ENCODE data around the gene MRPL4.
"Not testable (repeated sequence)": the region's sequence is repeated elsewhere in the genome, so short reads cannot be mapped to it uniquely, and the experiment has no call there.

Gene MRPL4

GRCh38 chr19:10237702-10238101, 14.3 kb upstream of the MRPL4 start:
- DNase-seq (ENCODE audit: low read depth) = no peak
- H3K4me3 ChIP-seq (ENCODE audit: low read length) = no peak overlapping the region
- no peak for TF ChIP-seq CTCF (conservative IDR thresholded peaks at IDR 0.05; ENCODE audit: low read length)

- H3K4me3 ChIP-seq (ENCODE audit: low read length) = no peak overlapping the region; the same call in 1 of the 2 replicates
- no peak for TF ChIP-seq CTCF (conservative IDR thresholded peaks at IDR 0.05; ENCODE audit: low read length)
- DNase-seq (ENCODE audit: low read depth) = peak; percentile 91
These were observed 13.7 kb upstream of the MRPL4 start for GRCh38 chr19:10238172-10238783.

GRCh38 chr19:10241826-10242449, 10.1 kb upstream of the MRPL4 start:
- H3K4me3 ChIP-seq (ENCODE audit: low read length); DNase-seq (ENCODE audit: low read depth): not testable (repeated sequence)

- no peak for DNase-seq (ENCODE audit: low read depth)
- TF ChIP-seq CTCF (conservative IDR thresholded peaks at IDR 0.05; ENCODE audit: low read length) = no peak
- no peak overlapping the region for H3K4me3 ChIP-seq (ENCODE audit: low read length)
These were observed 8.4 kb upstream of the MRPL4 start for GRCh38 chr19:10243606-10244005.

GRCh38 chr19:10245189-10245939, 6.7 kb upstream of the MRPL4 start:
- DNase-seq (ENCODE audit: low read depth) = no peak
- no peak overlapping the region for H3K4me3 ChIP-seq (ENCODE audit: low read length)
- no peak for TF ChIP-seq CTCF (conservative IDR thresholded peaks at IDR 0.05; ENCODE audit: low read length)

- DNase-seq (ENCODE audit: low read depth) = no peak
- H3K4me3 ChIP-seq (ENCODE audit: low read length) = no peak overlapping the region
- no peak for TF ChIP-seq CTCF (conservative IDR thresholded peaks at IDR 0.05; ENCODE audit: low read length)
These were observed 5.5 kb upstream of the MRPL4 start for GRCh38 chr19:10246511-10246910.

GRCh38 chr19:10252707-10253106, 693 bp downstream of the MRPL4 start:
- peak overlapping the region; percentile 79 for H3K4me3 ChIP-seq (ENCODE audit: low read length)
- no peak for DNase-seq (ENCODE audit: low read depth)

More at GRCh38 chr19:10252707-10253106, 693 bp downstream of the MRPL4 start:
- no peak for TF ChIP-seq CTCF (conservative IDR thresholded peaks at IDR 0.05; ENCODE audit: low read length)
